Gastroesophageal sphincter (tissue), 3 donors: ENCODE data around the gene CSNK2A1.

Source experiments
- CTCF ChIP-seq, 4 experiments: fragments of 200-600 bp in 2 of 4; fragments of 450-650 bp in 2 of 4; sonication (generic) in 1 of 4; IDR thresholded peaks; one replicate each; pipeline ENCODE4 v1.5.1; 2017 to 2019; ENCODE audit warnings: antibody characterized with exemption in 4 of 4, mild to moderate bottlenecking in 2 of 4, moderate library complexity in 2 of 4
- EP300 ChIP-seq: sonication (generic); formaldehyde crosslinking; IDR thresholded peaks from one replicate; pipeline ENCODE4 v1.6.1; 2017; ENCODE audit warnings: antibody characterized with exemption, mild to moderate bottlenecking
- POLR2A ChIP-seq, 2 donors: fragments of 450-650 bp; IDR thresholded peaks; one replicate each; pipeline ENCODE4 v1.6.1; 2017; ENCODE audit warnings: antibody characterized with exemption in 2 of 2, mild to moderate bottlenecking in 2 of 2, moderate library complexity in 1 of 2
- POLR2AphosphoS5 ChIP-seq: sonication (generic); formaldehyde crosslinking; IDR thresholded peaks from one replicate; pipeline ENCODE4 v1.6.1; 2017; ENCODE audit warnings: antibody characterized with exemption

- TF ChIP-seq CTCF (IDR thresholded peaks at IDR 0.05), result no peak
- TF ChIP-seq POLR2A (IDR thresholded peaks at IDR 0.05), result no peak
- TF ChIP-seq EP300, result no peak
- TF ChIP-seq POLR2AphosphoS5, result no peak
These were observed 30.1 kb upstream of the CSNK2A1 start for GRCh38 chr20:573414-574296.
